GM23248 (cell line): ENCODE results near the gene MALL.
"Not testable (repeated sequence)": the region's sequence is repeated elsewhere in the genome, so short reads cannot be mapped to it uniquely, and the experiment has no call there.

Source experiments
- EZH2 ChIP-seq: fragments of 200-600 bp; sonication (generic); IDR thresholded peaks from 2 replicates; pipeline ENCODE4 v1.6.1; 2018; ENCODE audit warnings: antibody characterized with exemption, mild to moderate bottlenecking; ENCODE audit not compliant: insufficient read depth, poor library complexity, severe bottlenecking
- EZH2phosphoT487 ChIP-seq: fragments of 200-600 bp; sonication (generic); IDR thresholded peaks from 2 replicates; pipeline ENCODE4 v1.6.1; 2018; ENCODE audit warnings: antibody characterized with exemption, moderate library complexity, mild to moderate bottlenecking, low read depth; ENCODE audit not compliant: insufficient read depth

GRCh38 chr2:110075896-110076295, 39.7 kb downstream of the MALL start:
- not testable (repeated sequence) for TF ChIP-seq EZH2, EZH2phosphoT487
